Esophagus muscularis mucosa (tissue), 4 donors: ENCODE measurements around the gene SDR39U1. TPM values are rescaled to one million over a fixed set of nuclear protein-coding genes. Genes with fewer than 3 reads are reported as not detected.

Experiments used
- DNase-seq: peaks from one replicate; pipeline ENCODE4 v3.0.0-alpha.2; 2017; ENCODE audit errors: extremely low spot score
- H3K27ac ChIP-seq, 4 donors: fragments of 200-600 bp; sonication (generic); replicated peaks in 1 of 4; 1 replicate in 3 of 4; 2 replicates in 1 of 4; pipeline ENCODE4 v1.5.1; 2016 to 2019; ENCODE audit warnings: mild to moderate bottlenecking in 1 of 4
- H3K27me3 ChIP-seq, 4 donors: fragments of 200-600 bp; sonication (generic); one replicate each; pipeline versions ENCODE4 v1.5.1 to v1.6.0; 2016 to 2019
- H3K36me3 ChIP-seq, 4 donors: fragments of 200-600 bp; sonication (generic); one replicate each; pipeline ENCODE4 v1.5.1; 2016 to 2019
- H3K4me1 ChIP-seq, 4 donors: fragments of 200-600 bp; sonication (generic); one replicate each; pipeline ENCODE4 v1.5.1; 2016 to 2019
- H3K4me3 ChIP-seq, 4 donors: fragments of 200-600 bp; sonication (generic); 1 replicate in 2 of 4; 2 replicates in 2 of 4; pipeline ENCODE4 v1.5.1; 2016 to 2019; ENCODE audit warnings: mild to moderate bottlenecking in 4 of 4, moderate library complexity in 1 of 4
- H3K9me3 ChIP-seq, 4 donors: fragments of 200-600 bp; sonication (generic); 1 replicate in 3 of 4; 2 replicates in 1 of 4; pipeline ENCODE4 v1.5.1; 2016 to 2019
- EP300 ChIP-seq: sonication (generic); formaldehyde crosslinking; IDR thresholded peaks from one replicate; pipeline ENCODE4 v1.6.1; 2017; ENCODE audit warnings: antibody characterized with exemption
- POLR2A ChIP-seq: fragments of 450-650 bp; IDR thresholded peaks from one replicate; pipeline ENCODE4 v1.6.1; 2017; ENCODE audit warnings: antibody characterized with exemption, moderate library complexity, mild to moderate bottlenecking, low read depth
- POLR2AphosphoS5 ChIP-seq, 2 donors: sonication (generic); formaldehyde crosslinking; IDR thresholded peaks; one replicate each; pipeline ENCODE4 v1.6.1; 2017; ENCODE audit warnings: antibody characterized with exemption in 2 of 2
- WGBS: methylation state at CpG from one replicate; pipeline ENCODE4 v1.1.5; 2018; 5-methylcytosine and 5-hydroxymethylcytosine counted together
- intact Hi-C: fragments of 100-400 bp; cut with DNase I; formaldehyde crosslinking; loops from one replicate; pipeline ENCODE4 v1.15.1; 2023
- total RNA-seq, 4 donors: library from RNA; depleted of rRNA; stranded (reverse); fragments of >200 nt; gene quantifications; one replicate each; pipeline versions ENCODE4 v1.1.0 to v1.2.1, GENCODE V29; 2016
- TF ChIP-seq, protein P1 (sequence below), 3 experiments: fragments of 200-600 bp in 2 of 3; fragments of 450-650 bp in 1 of 3; sonication (generic) in 2 of 3; IDR thresholded peaks; one replicate each; pipeline ENCODE4 v1.5.1; 2017 to 2019; ENCODE audit warnings: antibody characterized with exemption in 3 of 3, mild to moderate bottlenecking in 2 of 3, moderate library complexity in 1 of 3

Gene SDR39U1
- total RNA-seq, 4 donors from 2014 or later: 23.9 to 48.6 (median 33.5) TPM

DNA sequence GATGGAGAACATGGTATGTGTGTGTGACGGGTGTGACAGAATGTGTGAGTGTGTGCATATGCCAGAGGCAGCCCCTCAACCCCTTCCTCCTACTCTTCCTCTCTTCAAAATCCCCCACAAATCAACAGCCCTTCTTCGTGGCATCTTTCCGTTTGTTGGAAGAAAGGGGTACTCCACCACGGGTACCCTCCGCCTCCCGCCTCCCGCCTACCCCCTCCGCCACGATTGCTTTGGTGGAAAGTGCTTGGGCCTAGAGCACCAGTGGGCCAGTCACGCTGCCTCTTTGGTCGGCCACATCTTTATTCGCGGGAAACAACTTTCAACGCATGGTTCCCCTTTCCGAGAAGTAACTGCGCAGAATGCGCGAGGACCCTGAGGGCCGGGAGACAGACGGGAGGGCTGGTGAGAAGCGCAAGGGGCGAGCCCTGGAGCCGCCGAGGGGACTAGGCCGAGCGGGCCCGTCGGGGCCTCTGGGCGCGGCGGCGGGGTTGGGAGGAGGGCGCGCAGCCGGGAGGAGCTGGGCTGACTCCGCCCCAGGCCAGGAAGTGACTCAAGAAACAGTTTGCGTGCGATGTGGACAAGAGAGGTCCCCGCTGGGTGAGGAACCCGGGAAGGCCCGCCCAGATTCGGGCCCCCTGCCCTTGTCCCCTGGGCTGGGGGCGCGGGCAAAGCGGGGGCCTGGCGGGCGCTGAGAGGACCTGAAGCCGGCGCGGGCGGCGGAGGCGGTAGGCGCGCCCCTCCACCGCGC lies 13.0 kb downstream of the SDR39U1 start, which contains the start of the genes CBLN3 and KHNYN:
Gene CBLN3, minus strand, starts transcription at position 274 of the 748 bp plus-strand sequence. CDS start 614 bp downstream, outside the sequence.
Gene KHNYN, plus strand, starts transcription at position 560 of the 748 bp plus-strand sequence. CDS start 777 bp downstream, outside the sequence.
- no peaks in the 10 kb centered on the region for H3K27me3 ChIP-seq

GRCh38 chr14:24428628-24429394 lies 13.8 kb downstream of the SDR39U1 start:
- peaks cover 36 to 57% (median 48%) of the 10 kb centered on the region in 4 donors for H3K4me1 ChIP-seq
- peak; percentile 74 for DNase-seq
- peaks cover 14 to 28% (median 23%) of the 10 kb centered on the region in 4 donors for H3K36me3 ChIP-seq
- H3K9me3 ChIP-seq: no peaks in the 10 kb centered on the region
- peak overlapping the region; percentile 92 to 98 (median 92) for H3K27ac ChIP-seq
- H3K4me3 ChIP-seq: peak overlapping the region; percentile 66 to 87 (median 70)
- TF ChIP-seq EP300: no peak
- no peak for TF ChIP-seq POLR2A
- no peak for TF ChIP-seq POLR2AphosphoS5 (IDR thresholded peaks at IDR 0.05)
- TF ChIP-seq, protein P1, sequence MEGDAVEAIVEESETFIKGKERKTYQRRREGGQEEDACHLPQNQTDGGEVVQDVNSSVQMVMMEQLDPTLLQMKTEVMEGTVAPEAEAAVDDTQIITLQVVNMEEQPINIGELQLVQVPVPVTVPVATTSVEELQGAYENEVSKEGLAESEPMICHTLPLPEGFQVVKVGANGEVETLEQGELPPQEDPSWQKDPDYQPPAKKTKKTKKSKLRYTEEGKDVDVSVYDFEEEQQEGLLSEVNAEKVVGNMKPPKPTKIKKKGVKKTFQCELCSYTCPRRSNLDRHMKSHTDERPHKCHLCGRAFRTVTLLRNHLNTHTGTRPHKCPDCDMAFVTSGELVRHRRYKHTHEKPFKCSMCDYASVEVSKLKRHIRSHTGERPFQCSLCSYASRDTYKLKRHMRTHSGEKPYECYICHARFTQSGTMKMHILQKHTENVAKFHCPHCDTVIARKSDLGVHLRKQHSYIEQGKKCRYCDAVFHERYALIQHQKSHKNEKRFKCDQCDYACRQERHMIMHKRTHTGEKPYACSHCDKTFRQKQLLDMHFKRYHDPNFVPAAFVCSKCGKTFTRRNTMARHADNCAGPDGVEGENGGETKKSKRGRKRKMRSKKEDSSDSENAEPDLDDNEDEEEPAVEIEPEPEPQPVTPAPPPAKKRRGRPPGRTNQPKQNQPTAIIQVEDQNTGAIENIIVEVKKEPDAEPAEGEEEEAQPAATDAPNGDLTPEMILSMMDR (IDR thresholded peaks at IDR 0.05): no peak
- H3K27me3 ChIP-seq: no peaks in the 10 kb centered on the region
- intact Hi-C loops: no loop called here
- WGBS: 91% methylated on average over 13 of the region's 18 CpGs

More for the DNA sequence above, 13.0 kb downstream of the SDR39U1 start, which contains the start of the genes CBLN3 and KHNYN:
- 15% methylated on average over 21 of the region's 57 CpGs for WGBS
- H3K4me3 ChIP-seq: peak within 1 kb of the TSS; percentile 66 to 87 (median 70)
- peaks cover 36 to 57% (median 48%) of the 10 kb centered on the region in 4 donors for H3K4me1 ChIP-seq
- H3K27ac ChIP-seq: peak within 1 kb of the TSS; percentile 92 to 98 (median 92)
- intact Hi-C loops: loop anchor here (5.0 to 10.0 kb wide), 2 partner anchors 32 to 285 kb away; partner anchors contain the start of genes EMC9, NYNRIN, PSME2 and RNF31
- TF ChIP-seq POLR2AphosphoS5 (IDR thresholded peaks at IDR 0.05): peak; percentile 93 to 98
- no peak for TF ChIP-seq EP300
- TF ChIP-seq POLR2A: peak; percentile 95
- TF ChIP-seq, protein P1 (IDR thresholded peaks at IDR 0.05): peak in 1 of 3 experiments; percentile 5
- H3K9me3 ChIP-seq: no peaks in the 10 kb centered on the region
- peaks cover 14 to 35% (median 27%) of the 10 kb centered on the region in 4 donors for H3K36me3 ChIP-seq
- peak; percentile 96 for DNase-seq

GRCh38 chr14:24427537-24428508 lies 14.8 kb downstream of the SDR39U1 start:
- Histone ChIP-seq H3K4me3 (no peak overlapping the region), H3K9me3 (no peaks in the 10 kb centered on the region), H3K27ac (no peak overlapping the region), H3K4me1 (peaks cover 34 to 53% (median 45%) of the 10 kb centered on the region in 4 donors), H3K36me3 (peaks cover 6 to 18% (median 16%) of the 10 kb centered on the region in 4 donors), H3K27me3 (no peaks in the 10 kb centered on the region)
- TF ChIP-seq POLR2A (no peak), EP300 (no peak), POLR2AphosphoS5 (IDR thresholded peaks at IDR 0.05) (no peak)
- TF ChIP-seq, protein P1 (IDR thresholded peaks at IDR 0.05): no peak
- 85% methylated on average over 14 of the region's 18 CpGs for WGBS
- peak; percentile 55 for DNase-seq
- intact Hi-C loops: no loop called here
